Thyroid gland (tissue), 4 donors: ENCODE data around the gene PRAMEF1.

Source experiments
- CTCF ChIP-seq, 6 experiments: fragments of 200-600 bp in 3 of 6; fragments of 450-650 bp in 3 of 6; sonication (generic) in 3 of 6; IDR thresholded peaks; one replicate each; pipeline ENCODE4 v1.5.1; 2016 to 2019; ENCODE audit warnings: antibody characterized with exemption in 6 of 6, mild to moderate bottlenecking in 2 of 6, inconsistent platforms in 1 of 6, moderate library complexity in 1 of 6
- POLR2A ChIP-seq, 2 donors: fragments of 450-650 bp; IDR thresholded peaks; one replicate each; pipeline ENCODE4 v1.6.1; 2017; ENCODE audit warnings: antibody characterized with exemption in 2 of 2, mild to moderate bottlenecking in 2 of 2, moderate library complexity in 1 of 2

GRCh38 chr1:12776801-12777557 lies 14.2 kb upstream of the PRAMEF1 start:
- TF ChIP-seq CTCF (IDR thresholded peaks at IDR 0.05): no peak
- no peak for TF ChIP-seq POLR2A (IDR thresholded peaks at IDR 0.05)
